ENCODE data around the gene RCOR1. TPM values are rescaled to one million over a fixed set of nuclear protein-coding genes. Genes with fewer than 3 reads are reported as not detected.

RCOR1 gene
- total and polyA plus RNA-seq, 2 of the 4 experiments (the other 2 are of a cell fraction): 9.0 to 11.2 TPM

DNA sequence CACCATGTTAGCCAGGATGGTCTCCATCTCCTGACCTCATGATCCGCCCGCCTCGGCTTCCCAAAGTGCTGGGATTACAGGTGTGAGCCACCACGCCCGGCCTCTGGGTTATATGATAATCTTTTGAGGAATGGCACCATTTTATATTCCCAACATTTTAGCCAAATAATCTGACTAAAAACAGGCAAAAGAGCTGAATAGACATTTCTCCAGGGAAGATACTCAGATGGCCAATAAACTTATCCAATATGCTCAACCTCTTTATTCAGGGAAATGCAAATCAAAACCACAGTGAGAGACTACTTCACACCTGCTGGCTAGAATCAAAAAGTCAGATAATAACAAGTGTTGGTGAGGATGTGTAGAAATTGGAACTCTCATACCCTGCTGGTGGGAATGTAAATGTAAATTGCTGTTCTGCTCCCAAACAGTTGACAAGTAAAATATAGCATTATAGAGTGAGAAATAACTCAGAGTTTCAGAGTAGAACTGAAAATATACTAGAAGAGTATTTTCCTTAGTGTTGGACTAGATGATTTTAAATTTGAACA is 80.0 kb downstream of the RCOR1 start:
- Histone ChIP-seq H4K5ac (ENCODE audit: low read depth, low read length) (no peak overlapping the region), H3K18ac (ENCODE audit: low read depth, low read length) (no peak overlapping the region), H3K4me2 (ENCODE audit: low read depth, low read length) (no peak overlapping the region), H2AK5ac (ENCODE audit: low read depth, low read length) (no peak overlapping the region), H3K14ac (replicated peaks; ENCODE audit: low read depth, low read length) (no peak overlapping the region), H3K27me3 (ENCODE audit: control insufficient read depth, insufficient read depth, low read length) (no peaks in the 10 kb centered on the region), H3K27ac (ENCODE audit: insufficient read depth, low read length) (no peak overlapping the region), H2BK20ac (ENCODE audit: low read depth, low read length) (no peak overlapping the region), H4K91ac (ENCODE audit: insufficient read depth, low read depth, low read length) (no peak overlapping the region), H3K79me1 (ENCODE audit: low read depth in 1 of 2, low read length in 2 of 2) (peaks cover 21 to 31% of the 10 kb centered on the region in 2 experiments), H4K20me1 (ENCODE audit: insufficient read depth, low read length) (peaks cover 6% of the 10 kb centered on the region; the same call in 1 of the 2 replicates), H3K4ac (ENCODE audit: low read depth, low read length) (no peak overlapping the region), H2BK15ac (ENCODE audit: low read depth, low read length) (no peak overlapping the region), H2AFZ (replicated peaks; ENCODE audit: low read length, poor library complexity) (no peak overlapping the region), H3K23ac (ENCODE audit: low read depth, low read length) (no peak overlapping the region), H4K8ac (ENCODE audit: low read depth in 2 of 2, low read length in 2 of 2) (no peak overlapping the region), H3K36me3 (ENCODE audit: control insufficient read depth, insufficient read depth, low read length) (no peaks in the 10 kb centered on the region), H3K4me1 (ENCODE audit: control insufficient read depth, insufficient read depth, low read length) (peaks cover 4% of the 10 kb centered on the region; the same call in 1 of the 2 replicates), H2AK9ac (replicated peaks; ENCODE audit: low read depth, low read length, poor library complexity) (no peak overlapping the region), H3K9me3 (ENCODE audit: control insufficient read depth, insufficient read depth, low read length) (no peaks in the 10 kb centered on the region), H3K56ac (ENCODE audit: extremely low read depth, insufficient read depth, low read length) (no peak overlapping the region), H3K4me3 (ENCODE audit: insufficient read depth, low read depth, low read length) (no peak overlapping the region), H2BK5ac (ENCODE audit: low read depth, low read length, poor library complexity, severe bottlenecking) (no peak overlapping the region), H2BK120ac (ENCODE audit: low read depth, low read length) (no peak overlapping the region), H3K9me1 (ENCODE audit: insufficient read depth, low read length) (no peaks in the 10 kb centered on the region; the same call in 1 of the 2 replicates), H3K9ac (ENCODE audit: low read depth, low read length) (no peak overlapping the region)
- ATAC-seq (ENCODE audit: low read depth) (no peak), DNase-seq (no peak)
- intact Hi-C loops (cut with micrococcal nuclease) (no loop called here), in situ Hi-C loops (cut with MboI; ENCODE audit: low sequenced_read_pairs) (no loop called here), dilution Hi-C loops (cut with HindIII; ENCODE audit: low sequenced_read_pairs, unreplicated experiment) (no loop called here)
- no CpG with 5 or more reads among the region's 5 CpGs for WGBS, 2 experiments (ENCODE audit: extremely low coverage in 2 of 2, insufficient read length in 1 of 2)
- BruUV-seq (replicated peaks): no TSS peak
- no peak for TF ChIP-seq NFE2L2 (IDR thresholded peaks at IDR 0.05; ENCODE audit: low read depth, low read length)
- TF ChIP-seq CTCF (conservative IDR thresholded peaks at IDR 0.05; ENCODE audit: low read depth, low read length): 0 out of 2 replicates have a peak, but pooled peaks have one; percentile 6
- TF ChIP-seq RCOR1 (IDR thresholded peaks at IDR 0.05; ENCODE audit: insufficient replicate concordance, low read length): no peak
- TF ChIP-seq FOS (IDR thresholded peaks at IDR 0.05; ENCODE audit: low read depth, low read length): no peak
- TF ChIP-seq RAD21 (IDR thresholded peaks at IDR 0.05; ENCODE audit: low read length): no peak
- peak; percentile 66 for TF ChIP-seq MAFK (IDR thresholded peaks at IDR 0.05; ENCODE audit: low read depth, low read length)
- TF ChIP-seq, protein P1, sequence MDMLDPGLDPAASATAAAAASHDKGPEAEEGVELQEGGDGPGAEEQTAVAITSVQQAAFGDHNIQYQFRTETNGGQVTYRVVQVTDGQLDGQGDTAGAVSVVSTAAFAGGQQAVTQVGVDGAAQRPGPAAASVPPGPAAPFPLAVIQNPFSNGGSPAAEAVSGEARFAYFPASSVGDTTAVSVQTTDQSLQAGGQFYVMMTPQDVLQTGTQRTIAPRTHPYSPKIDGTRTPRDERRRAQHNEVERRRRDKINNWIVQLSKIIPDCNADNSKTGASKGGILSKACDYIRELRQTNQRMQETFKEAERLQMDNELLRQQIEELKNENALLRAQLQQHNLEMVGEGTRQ (IDR thresholded peaks at IDR 0.05; ENCODE audit: low read depth, low read length): no peak
- no peak for TF ChIP-seq CHD1 (IDR thresholded peaks at IDR 0.05; ENCODE audit: low read depth, low read length)
- TF ChIP-seq RFX5 (IDR thresholded peaks at IDR 0.05; ENCODE audit: low read depth, low read length): no peak
- TF ChIP-seq MAZ (IDR thresholded peaks at IDR 0.05; ENCODE audit: borderline replicate concordance, low read depth, low read length): no peak
- no peak for TF ChIP-seq SMC3 (IDR thresholded peaks at IDR 0.05; ENCODE audit: low read depth, low read length)
- no peak for TF ChIP-seq POLR2A (IDR thresholded peaks at IDR 0.05; ENCODE audit: low read depth, low read length)
- no peak for TF ChIP-seq MXI1 (IDR thresholded peaks at IDR 0.05; ENCODE audit: borderline replicate concordance, low read depth, low read length)
- TF ChIP-seq, protein P2, sequence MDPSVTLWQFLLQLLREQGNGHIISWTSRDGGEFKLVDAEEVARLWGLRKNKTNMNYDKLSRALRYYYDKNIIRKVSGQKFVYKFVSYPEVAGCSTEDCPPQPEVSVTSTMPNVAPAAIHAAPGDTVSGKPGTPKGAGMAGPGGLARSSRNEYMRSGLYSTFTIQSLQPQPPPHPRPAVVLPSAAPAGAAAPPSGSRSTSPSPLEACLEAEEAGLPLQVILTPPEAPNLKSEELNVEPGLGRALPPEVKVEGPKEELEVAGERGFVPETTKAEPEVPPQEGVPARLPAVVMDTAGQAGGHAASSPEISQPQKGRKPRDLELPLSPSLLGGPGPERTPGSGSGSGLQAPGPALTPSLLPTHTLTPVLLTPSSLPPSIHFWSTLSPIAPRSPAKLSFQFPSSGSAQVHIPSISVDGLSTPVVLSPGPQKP (IDR thresholded peaks at IDR 0.05; ENCODE audit: borderline replicate concordance, low read depth, low read length): no peak
- TF ChIP-seq CEBPB (IDR thresholded peaks at IDR 0.05; ENCODE audit: low read depth, low read length): no peak
- TF ChIP-seq BHLHE40 (IDR thresholded peaks at IDR 0.05; ENCODE audit: low read depth, low read length): no peak
- ChIA-PET CTCF (interaction anchor here (1.0 to 1.2 kb wide), 2 partner anchors 148 to 290 kb away, joined by 3 to 9 read pairs; no protein-coding TSS in a partner anchor), POLR2A (ENCODE audit: unreplicated experiment) (no interaction called here)
